ENCODE results near the gene LRRC66.

LRRC66 gene

DNA sequence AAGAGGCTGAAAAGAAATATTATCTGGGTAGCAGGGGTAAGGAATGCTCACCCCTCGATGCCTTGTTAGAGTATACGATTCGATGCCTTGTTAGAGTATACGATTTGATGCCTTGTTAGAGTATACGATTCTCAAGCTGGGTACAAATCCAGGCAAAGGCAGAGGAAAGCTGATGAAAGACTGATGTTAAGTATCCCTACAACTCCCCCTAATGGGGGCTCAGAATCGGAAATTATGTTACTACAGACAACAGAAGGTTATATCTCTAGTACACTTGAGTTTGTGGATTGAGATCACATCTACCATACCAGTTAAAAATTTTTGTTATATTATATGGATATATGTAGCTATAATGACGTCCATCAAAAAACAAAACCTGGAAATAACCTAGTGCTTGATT lies 4.8 kb downstream of the LRRC66 start:
- no peak overlapping the region for H3K4me2 ChIP-seq (ENCODE audit: low read depth, low read length, poor library complexity, severe bottlenecking)

DNA sequence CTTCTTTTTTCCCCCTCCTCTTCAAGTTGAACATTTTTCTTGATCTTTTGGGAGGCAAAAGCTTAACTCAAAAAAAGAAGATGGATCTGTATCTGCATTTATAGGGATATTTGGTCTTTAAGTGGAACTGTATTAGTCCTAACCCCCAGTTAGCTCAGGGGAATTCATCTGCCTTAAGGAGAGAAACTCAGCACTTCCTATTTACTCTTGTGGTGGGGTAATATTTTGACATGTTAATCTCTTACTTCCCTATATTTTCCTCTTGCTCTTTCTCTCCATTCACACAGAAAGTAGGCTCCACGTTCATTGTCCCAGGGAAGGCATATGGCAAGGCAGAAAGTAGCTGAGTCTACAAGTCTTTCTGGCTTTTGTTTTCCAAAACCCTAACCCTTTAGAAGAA lies 5.3 kb downstream of the LRRC66 start:
- Histone ChIP-seq H2AFZ (ENCODE audit: low read depth, low read length, severe bottlenecking) (no peak overlapping the region), H3K27ac (ENCODE audit: low read depth, low read length) (no peak overlapping the region), H3K9ac (ENCODE audit: low read length) (no peak overlapping the region), H3K9me3 (ENCODE audit: insufficient read depth, low read length) (no peaks in the 10 kb centered on the region), H3K4me3 (ENCODE audit: insufficient read depth, low read length, poor library complexity, severe bottlenecking) (no peak overlapping the region), H3K27me3 (ENCODE audit: low read length) (no peaks in the 10 kb centered on the region), H4K20me1 (ENCODE audit: low read depth, low read length) (no peaks in the 10 kb centered on the region), H3K4me2 (ENCODE audit: low read depth, low read length, poor library complexity, severe bottlenecking) (no peak overlapping the region), H3K36me3 (ENCODE audit: low read length) (no peaks in the 10 kb centered on the region), H3F3A (ENCODE audit: insufficient read depth) (no peaks in the 10 kb centered on the region), H3K79me2 (ENCODE audit: insufficient read depth, low read length) (no peaks in the 10 kb centered on the region), H3K9me2 (replicated peaks; ENCODE audit: insufficient read depth, low read length) (no peaks in the 10 kb centered on the region)
- TF ChIP-seq, protein P1, sequence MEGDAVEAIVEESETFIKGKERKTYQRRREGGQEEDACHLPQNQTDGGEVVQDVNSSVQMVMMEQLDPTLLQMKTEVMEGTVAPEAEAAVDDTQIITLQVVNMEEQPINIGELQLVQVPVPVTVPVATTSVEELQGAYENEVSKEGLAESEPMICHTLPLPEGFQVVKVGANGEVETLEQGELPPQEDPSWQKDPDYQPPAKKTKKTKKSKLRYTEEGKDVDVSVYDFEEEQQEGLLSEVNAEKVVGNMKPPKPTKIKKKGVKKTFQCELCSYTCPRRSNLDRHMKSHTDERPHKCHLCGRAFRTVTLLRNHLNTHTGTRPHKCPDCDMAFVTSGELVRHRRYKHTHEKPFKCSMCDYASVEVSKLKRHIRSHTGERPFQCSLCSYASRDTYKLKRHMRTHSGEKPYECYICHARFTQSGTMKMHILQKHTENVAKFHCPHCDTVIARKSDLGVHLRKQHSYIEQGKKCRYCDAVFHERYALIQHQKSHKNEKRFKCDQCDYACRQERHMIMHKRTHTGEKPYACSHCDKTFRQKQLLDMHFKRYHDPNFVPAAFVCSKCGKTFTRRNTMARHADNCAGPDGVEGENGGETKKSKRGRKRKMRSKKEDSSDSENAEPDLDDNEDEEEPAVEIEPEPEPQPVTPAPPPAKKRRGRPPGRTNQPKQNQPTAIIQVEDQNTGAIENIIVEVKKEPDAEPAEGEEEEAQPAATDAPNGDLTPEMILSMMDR (IDR thresholded peaks at IDR 0.05; ENCODE audit: insufficient read depth, low read length, poor library complexity, severe bottlenecking) = no peak
- no peak for TF ChIP-seq EZH2phosphoT487 (conservative IDR thresholded peaks at IDR 0.05; ENCODE audit: low read length)

More for the DNA sequence above, 4.8 kb downstream of the LRRC66 start:
- H3K9ac ChIP-seq (ENCODE audit: low read length) = no peak overlapping the region
- H3K27ac ChIP-seq (ENCODE audit: low read depth, low read length) = no peak overlapping the region
- H3K9me2 ChIP-seq (replicated peaks; ENCODE audit: insufficient read depth, low read length) = no peaks in the 10 kb centered on the region
- no peak overlapping the region for H2AFZ ChIP-seq (ENCODE audit: low read depth, low read length, severe bottlenecking)
- no peaks in the 10 kb centered on the region for H3K27me3 ChIP-seq (ENCODE audit: low read length)
- TF ChIP-seq, protein P1 (IDR thresholded peaks at IDR 0.05; ENCODE audit: insufficient read depth, low read length, poor library complexity, severe bottlenecking) = no peak
- TF ChIP-seq EZH2phosphoT487 (conservative IDR thresholded peaks at IDR 0.05; ENCODE audit: low read length) = no peak
- H3F3A ChIP-seq (ENCODE audit: insufficient read depth) = no peaks in the 10 kb centered on the region
- no peaks in the 10 kb centered on the region for H3K79me2 ChIP-seq (ENCODE audit: insufficient read depth, low read length)
- no peaks in the 10 kb centered on the region for H3K36me3 ChIP-seq (ENCODE audit: low read length)
- H3K9me3 ChIP-seq (ENCODE audit: insufficient read depth, low read length) = no peaks in the 10 kb centered on the region
- H4K20me1 ChIP-seq (ENCODE audit: low read depth, low read length) = no peaks in the 10 kb centered on the region
- no peak overlapping the region for H3K4me3 ChIP-seq (ENCODE audit: insufficient read depth, low read length, poor library complexity, severe bottlenecking)

DNA sequence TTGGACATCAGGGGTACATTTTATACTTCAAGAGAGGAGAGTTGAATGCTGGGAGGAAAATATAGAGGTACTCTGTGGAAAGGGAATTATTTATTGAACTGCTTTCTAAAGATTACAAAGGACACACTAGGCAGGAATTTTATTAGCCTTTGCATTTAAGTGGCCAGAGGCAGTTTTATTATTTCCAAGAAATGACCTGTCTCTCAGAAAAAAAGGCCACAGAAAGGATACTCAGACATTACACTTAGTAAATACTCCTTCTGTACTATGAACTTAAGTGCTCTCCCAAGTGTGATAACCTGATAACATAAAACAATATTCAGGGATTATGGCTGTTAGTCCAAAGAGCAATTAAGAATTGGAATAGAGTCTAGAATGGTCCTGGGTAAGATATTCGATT lies 7.5 kb downstream of the LRRC66 start:
- no peaks in the 10 kb centered on the region for H3K79me2 ChIP-seq (ENCODE audit: insufficient read depth, low read length)
- TF ChIP-seq EZH2phosphoT487 (conservative IDR thresholded peaks at IDR 0.05; ENCODE audit: low read length) = no peak
- TF ChIP-seq, protein P1 (IDR thresholded peaks at IDR 0.05; ENCODE audit: insufficient read depth, low read length, poor library complexity, severe bottlenecking) = no peak
- H3K27ac ChIP-seq (ENCODE audit: low read depth, low read length) = no peak overlapping the region
- H3K9me3 ChIP-seq (ENCODE audit: insufficient read depth, low read length) = no peaks in the 10 kb centered on the region
- no peaks in the 10 kb centered on the region for H3K27me3 ChIP-seq (ENCODE audit: low read length)
- H3K4me3 ChIP-seq (ENCODE audit: insufficient read depth, low read length, poor library complexity, severe bottlenecking) = no peak overlapping the region
- H4K20me1 ChIP-seq (ENCODE audit: low read depth, low read length) = no peaks in the 10 kb centered on the region
- H3K4me2 ChIP-seq (ENCODE audit: low read depth, low read length, poor library complexity, severe bottlenecking) = no peak overlapping the region
- H3F3A ChIP-seq (ENCODE audit: insufficient read depth) = no peaks in the 10 kb centered on the region
- no peaks in the 10 kb centered on the region for H3K36me3 ChIP-seq (ENCODE audit: low read length)
- no peaks in the 10 kb centered on the region for H3K9me2 ChIP-seq (replicated peaks; ENCODE audit: insufficient read depth, low read length)
- H2AFZ ChIP-seq (ENCODE audit: low read depth, low read length, severe bottlenecking) = no peak overlapping the region
- H3K9ac ChIP-seq (ENCODE audit: low read length) = no peak overlapping the region

All from SU-DHL-6 (cell line).